ENCODE data around the gene IRF4.

- TF ChIP-seq CTCF (IDR thresholded peaks at IDR 0.05) (no peak), POLR2A (IDR thresholded peaks at IDR 0.05) (no peak)
Observed at GRCh38 chr6:385614-386013, 5.9 kb upstream of the IRF4 start.
